HepG2 (cell line): ENCODE results near the gene ALDOA. TPM values are rescaled to one million over a fixed set of nuclear protein-coding genes. Genes with fewer than 3 reads are reported as not detected.
A peak's percentile ranks its signal among the peaks of the same experiment; 100 is the strongest.

Experiments used
- CBX1 ChIP-seq: IDR thresholded peaks from one replicate; pipeline ENCODE4 v1.6.1; 2016; ENCODE audit warnings: antibody characterized with exemption, low read depth
- ETV6 ChIP-seq: sonication (generic); formaldehyde crosslinking; conservative IDR thresholded peaks from 2 replicates; pipeline ENCODE4 v1.4.0; 2020; ENCODE audit warnings: missing genetic modification reagents
- GLI4 ChIP-seq: sonication (generic); formaldehyde crosslinking; IDR thresholded peaks from 2 replicates; pipeline ENCODE4 v1.5.1; 2020; ENCODE audit warnings: missing genetic modification reagents, mild to moderate bottlenecking, moderate library complexity, borderline replicate concordance
- KDM6A ChIP-seq: IDR thresholded peaks from 2 replicates; pipeline ENCODE4 v1.6.1; 2016; ENCODE audit warnings: low read depth
- NKX3-1 ChIP-seq: sonication (generic); formaldehyde crosslinking; IDR thresholded peaks from 2 replicates; pipeline ENCODE4 v1.5.0; 2020; ENCODE audit warnings: missing genetic modification reagents
- PHB2 ChIP-seq: fragments of 450-650 bp; IDR thresholded peaks from 2 replicates; pipeline ENCODE4 v1.6.1; 2018; ENCODE audit not compliant: partially characterized antibody
- PHF21A ChIP-seq: sonication (generic); formaldehyde crosslinking; IDR thresholded peaks from 2 replicates; pipeline ENCODE4 v1.5.0; 2020; ENCODE audit warnings: mild to moderate bottlenecking, missing genetic modification reagents
- SAFB2 ChIP-seq: sonication (generic); formaldehyde crosslinking; IDR thresholded peaks from 2 replicates; pipeline ENCODE4 v1.5.1; 2020; ENCODE audit warnings: missing genetic modification reagents, low read depth, mild to moderate bottlenecking, borderline replicate concordance
- TBP ChIP-seq: sonication (generic); formaldehyde crosslinking; IDR thresholded peaks from 2 replicates; pipeline ENCODE4 v1.5.0; 2020; ENCODE audit warnings: missing genetic modification reagents
- TCF12 ChIP-seq, 2 experiments: fragments of 450-650 bp in 1 of 2; sonication (generic) in 1 of 2; formaldehyde crosslinking in 1 of 2; IDR thresholded peaks; 2 replicates each; pipeline versions ENCODE4 v1.6.1 to v1.8.0; 2017 to 2022; ENCODE audit warnings: antibody characterized with exemption in 1 of 2, mild to moderate bottlenecking in 1 of 2, missing genetic modification reagents in 1 of 2, moderate library complexity in 1 of 2
- ZBTB2 ChIP-seq: sonication (generic); formaldehyde crosslinking; IDR thresholded peaks from 2 replicates; pipeline ENCODE4 v1.8.0; 2022; ENCODE audit warnings: low read depth, missing genetic modification reagents
- ZBTB25 ChIP-seq: IDR thresholded peaks from 2 replicates; pipeline ENCODE4 v1.6.1; 2018; ENCODE audit warnings: missing genetic modification reagents
- ZMAT3 ChIP-seq: sonication (generic); formaldehyde crosslinking; conservative IDR thresholded peaks from 2 replicates; pipeline ENCODE4 v1.7.0; 2021; ENCODE audit warnings: missing genetic modification reagents
- ZNF124 ChIP-seq: sonication (generic); formaldehyde crosslinking; IDR thresholded peaks from 2 replicates; pipeline ENCODE4 v1.4.0; 2020; ENCODE audit warnings: missing genetic modification reagents
- ZNF138 ChIP-seq: sonication (generic); formaldehyde crosslinking; IDR thresholded peaks from 2 replicates; pipeline ENCODE4 v1.5.0; 2020; ENCODE audit warnings: mild to moderate bottlenecking, low read depth, missing genetic modification reagents
- ZNF564 ChIP-seq: sonication (generic); formaldehyde crosslinking; IDR thresholded peaks from 2 replicates; pipeline ENCODE4 v1.8.1; 2023; ENCODE audit warnings: mild to moderate bottlenecking, missing genetic modification reagents
- ZNF780A ChIP-seq: sonication (generic); formaldehyde crosslinking; IDR thresholded peaks from 2 replicates; pipeline ENCODE4 v1.8.0; 2022; ENCODE audit warnings: mild to moderate bottlenecking, missing genetic modification reagents, moderate library complexity
- ZNF841 ChIP-seq: sonication (generic); formaldehyde crosslinking; IDR thresholded peaks from 2 replicates; pipeline ENCODE4 v1.8.1; 2023; ENCODE audit warnings: missing genetic modification reagents, borderline replicate concordance
- polyA plus RNA-seq, 8 experiments: library from polyadenylated mRNA; depleted of rRNA in 3 of 8; stranded (reverse) in 7 of 8; unstranded in 1 of 8; fragments of >200 nt; fragmentation: Illumina TruSeq in 4 of 8; extraction: Trizol in 4 of 8; gene quantifications; 2 replicates each; pipeline versions ENCODE4 v1.2.1 to v1.2.3, GENCODE V29; 2011 to 2016; ENCODE audit warnings: low read depth in 4 of 8, missing spikeins in 1 of 8, mixed read lengths in 1 of 8; ENCODE audit not compliant: insufficient read depth in 1 of 8
- total RNA-seq, 5 experiments: library from RNA; depleted of rRNA; stranded (reverse); fragments of >200 nt; fragmentation: Illumina TruSeq; extraction: Trizol; gene quantifications; 2 replicates each; pipeline ENCODE4 v1.2.3, GENCODE V29; 2016; ENCODE audit warnings: low read depth in 1 of 5
- TF ChIP-seq, protein P1 (sequence below): sonication (generic); formaldehyde crosslinking; IDR thresholded peaks from 2 replicates; pipeline ENCODE4 v1.5.0; 2020; ENCODE audit warnings: mild to moderate bottlenecking, missing genetic modification reagents, borderline replicate concordance

The ALDOA gene
- total and polyA plus RNA-seq, 2 of the 13 experiments (the other 11 are each of a cell fraction or from before 2014, with no cell fraction given): 925 to 1,884 TPM

GRCh38 chr16:30088832-30089624 lies 23.5 kb downstream of the ALDOA start (continued):
- TF ChIP-seq ZNF124 (CRISPR knock-in tag) (no peak), GLI4 (no peak), ZNF564 (CRISPR knock-in tag) (no peak), CBX1 (no peak), ZBTB2 (0 out of 2 replicates have a peak, but pooled peaks have one; percentile 2), ZNF780A (CRISPR knock-in tag) (no peak), TBP (CRISPR knock-in tag) (no peak), KDM6A (CRISPR knock-in tag) (no peak), ZNF138 (CRISPR knock-in tag) (no peak), SAFB2 (CRISPR knock-in tag) (no peak), TCF12 (IDR thresholded peaks at IDR 0.05) (no peak), TCF12 (CRISPR knock-in tag; IDR thresholded peaks at IDR 0.05) (no peak), PHB2 (no peak), ZNF841 (no peak), PHF21A (0 out of 2 replicates have a peak, but pooled peaks have one; percentile 24), ZBTB25 (CRISPR knock-in tag) (no peak), ZMAT3 (no peak), NKX3-1 (CRISPR knock-in tag) (no peak), ETV6 (CRISPR knock-in tag) (no peak)
- TF ChIP-seq, protein P1, sequence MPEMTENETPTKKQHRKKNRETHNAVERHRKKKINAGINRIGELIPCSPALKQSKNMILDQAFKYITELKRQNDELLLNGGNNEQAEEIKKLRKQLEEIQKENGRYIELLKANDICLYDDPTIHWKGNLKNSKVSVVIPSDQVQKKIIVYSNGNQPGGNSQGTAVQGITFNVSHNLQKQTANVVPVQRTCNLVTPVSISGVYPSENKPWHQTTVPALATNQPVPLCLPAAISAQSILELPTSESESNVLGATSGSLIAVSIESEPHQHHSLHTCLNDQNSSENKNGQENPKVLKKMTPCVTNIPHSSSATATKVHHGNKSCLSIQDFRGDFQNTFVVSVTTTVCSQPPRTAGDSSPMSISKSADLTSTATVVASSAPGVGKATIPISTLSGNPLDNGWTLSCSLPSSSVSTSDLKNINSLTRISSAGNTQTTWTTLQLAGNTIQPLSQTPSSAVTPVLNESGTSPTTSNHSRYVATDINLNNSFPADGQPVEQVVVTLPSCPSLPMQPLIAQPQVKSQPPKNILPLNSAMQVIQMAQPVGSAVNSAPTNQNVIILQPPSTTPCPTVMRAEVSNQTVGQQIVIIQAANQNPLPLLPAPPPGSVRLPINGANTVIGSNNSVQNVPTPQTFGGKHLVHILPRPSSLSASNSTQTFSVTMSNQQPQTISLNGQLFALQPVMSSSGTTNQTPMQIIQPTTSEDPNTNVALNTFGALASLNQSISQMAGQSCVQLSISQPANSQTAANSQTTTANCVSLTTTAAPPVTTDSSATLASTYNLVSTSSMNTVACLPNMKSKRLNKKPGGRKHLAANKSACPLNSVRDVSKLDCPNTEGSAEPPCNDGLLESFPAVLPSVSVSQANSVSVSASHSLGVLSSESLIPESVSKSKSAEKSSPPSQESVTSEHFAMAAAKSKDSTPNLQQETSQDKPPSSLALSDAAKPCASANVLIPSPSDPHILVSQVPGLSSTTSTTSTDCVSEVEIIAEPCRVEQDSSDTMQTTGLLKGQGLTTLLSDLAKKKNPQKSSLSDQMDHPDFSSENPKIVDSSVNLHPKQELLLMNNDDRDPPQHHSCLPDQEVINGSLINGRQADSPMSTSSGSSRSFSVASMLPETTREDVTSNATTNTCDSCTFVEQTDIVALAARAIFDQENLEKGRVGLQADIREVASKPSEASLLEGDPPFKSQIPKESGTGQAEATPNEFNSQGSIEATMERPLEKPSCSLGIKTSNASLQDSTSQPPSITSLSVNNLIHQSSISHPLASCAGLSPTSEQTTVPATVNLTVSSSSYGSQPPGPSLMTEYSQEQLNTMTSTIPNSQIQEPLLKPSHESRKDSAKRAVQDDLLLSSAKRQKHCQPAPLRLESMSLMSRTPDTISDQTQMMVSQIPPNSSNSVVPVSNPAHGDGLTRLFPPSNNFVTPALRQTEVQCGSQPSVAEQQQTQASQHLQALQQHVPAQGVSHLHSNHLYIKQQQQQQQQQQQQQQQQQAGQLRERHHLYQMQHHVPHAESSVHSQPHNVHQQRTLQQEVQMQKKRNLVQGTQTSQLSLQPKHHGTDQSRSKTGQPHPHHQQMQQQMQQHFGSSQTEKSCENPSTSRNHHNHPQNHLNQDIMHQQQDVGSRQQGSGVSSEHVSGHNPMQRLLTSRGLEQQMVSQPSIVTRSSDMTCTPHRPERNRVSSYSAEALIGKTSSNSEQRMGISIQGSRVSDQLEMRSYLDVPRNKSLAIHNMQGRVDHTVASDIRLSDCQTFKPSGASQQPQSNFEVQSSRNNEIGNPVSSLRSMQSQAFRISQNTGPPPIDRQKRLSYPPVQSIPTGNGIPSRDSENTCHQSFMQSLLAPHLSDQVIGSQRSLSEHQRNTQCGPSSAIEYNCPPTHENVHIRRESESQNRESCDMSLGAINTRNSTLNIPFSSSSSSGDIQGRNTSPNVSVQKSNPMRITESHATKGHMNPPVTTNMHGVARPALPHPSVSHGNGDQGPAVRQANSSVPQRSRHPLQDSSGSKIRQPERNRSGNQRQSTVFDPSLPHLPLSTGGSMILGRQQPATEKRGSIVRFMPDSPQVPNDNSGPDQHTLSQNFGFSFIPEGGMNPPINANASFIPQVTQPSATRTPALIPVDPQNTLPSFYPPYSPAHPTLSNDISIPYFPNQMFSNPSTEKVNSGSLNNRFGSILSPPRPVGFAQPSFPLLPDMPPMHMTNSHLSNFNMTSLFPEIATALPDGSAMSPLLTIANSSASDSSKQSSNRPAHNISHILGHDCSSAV (CRISPR knock-in tag): no peak
